ENCODE results near the gene HSP90AB1. TPM values are rescaled to one million over a fixed set of nuclear protein-coding genes. Genes with fewer than 3 reads are reported as not detected.
A peak's percentile ranks its signal among the peaks of the same experiment; 100 is the strongest.

Gene HSP90AB1
- total RNA-seq, 1 experiment from 2014 or later: 5,432 TPM

DNA sequence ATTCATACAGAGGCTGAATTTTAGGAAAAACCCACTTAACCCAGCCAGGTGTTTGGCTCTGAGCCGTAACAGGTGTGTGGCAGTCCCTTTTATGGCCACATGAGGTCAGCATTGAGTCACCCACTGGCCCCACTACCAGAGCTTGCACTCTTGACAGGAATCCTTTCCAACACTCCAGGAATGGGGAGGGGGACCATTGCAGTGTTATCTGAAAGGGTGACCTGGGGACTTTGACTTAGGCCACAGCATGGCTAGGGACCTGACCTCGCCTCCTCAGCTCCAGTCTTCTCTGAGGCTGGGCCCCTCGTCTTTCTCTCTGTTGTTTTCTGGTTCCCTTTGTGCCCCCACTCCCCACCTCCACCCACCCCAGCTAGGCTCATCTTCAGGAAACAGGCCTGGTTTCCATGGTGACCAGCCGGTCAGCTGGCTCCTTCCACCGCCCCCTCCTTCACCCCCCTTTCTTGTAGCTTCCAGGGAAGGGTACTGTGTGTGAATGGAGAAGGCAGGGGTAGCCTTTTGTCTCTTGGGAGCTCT is 21.3 kb downstream of the HSP90AB1 start:
- peaks cover 2% of the 10 kb centered on the region; the same call in 1 of the 2 replicates for H3K36me3 ChIP-seq
- H3K4me3 ChIP-seq: no peak overlapping the region
- peaks cover 42% of the 10 kb centered on the region for H3K27me3 ChIP-seq
- no peaks in the 10 kb centered on the region for H3K9me3 ChIP-seq
- DNase-seq: peak; percentile 62

GRCh38 chr6:44269178-44269920 is 22.4 kb downstream of the HSP90AB1 start:
- H3K36me3 ChIP-seq: no peaks in the 10 kb centered on the region
- DNase-seq: no peak
- no peaks in the 10 kb centered on the region for H3K9me3 ChIP-seq
- H3K27me3 ChIP-seq: peaks cover 42% of the 10 kb centered on the region
- no peak overlapping the region for H3K4me3 ChIP-seq

DNA sequence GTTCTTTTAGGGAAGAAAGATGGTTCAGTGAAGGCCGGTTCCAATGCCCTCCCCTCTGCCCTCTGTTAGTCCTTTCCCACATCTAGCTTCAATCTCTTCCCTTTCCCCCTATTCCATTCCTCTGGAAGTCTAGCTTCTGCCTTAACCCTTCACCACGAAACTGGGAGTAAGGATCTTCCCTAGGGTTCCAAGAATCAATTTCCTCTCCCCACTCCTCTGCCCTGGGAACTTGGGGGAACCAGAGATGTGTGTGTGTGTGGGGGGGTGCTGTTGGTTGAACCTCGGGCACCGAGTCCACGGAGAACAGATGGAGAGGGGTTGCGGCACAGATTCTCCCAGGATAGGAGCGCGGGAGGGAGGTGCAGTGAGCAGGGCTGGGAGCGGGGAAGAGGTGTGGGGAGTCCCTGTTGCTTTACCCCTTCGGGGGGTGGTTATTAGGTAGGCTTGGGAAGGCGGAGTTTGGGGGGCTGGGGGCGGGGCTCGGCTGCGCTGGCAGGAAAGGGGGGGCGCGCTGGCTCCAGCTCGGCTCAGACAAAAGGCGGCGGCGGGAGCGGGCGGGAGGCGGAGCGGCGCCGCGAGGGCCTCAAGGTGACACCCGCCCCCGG is 23.1 kb downstream of the HSP90AB1 start, which contains the start of gene TMEM151B:
Gene TMEM151B (plus strand): TSS at position 530 of the 605 bp plus-strand sequence. CDS start 293 bp downstream, outside the sequence.
- no peaks in the 10 kb centered on the region for H3K9me3 ChIP-seq
- no peak for DNase-seq
- H3K4me3 ChIP-seq: no peak within 1 kb of the TSS; the same call in 1 of the 2 replicates
- no peaks in the 10 kb centered on the region for H3K36me3 ChIP-seq
- H3K27me3 ChIP-seq: peaks cover 42% of the 10 kb centered on the region

DNA sequence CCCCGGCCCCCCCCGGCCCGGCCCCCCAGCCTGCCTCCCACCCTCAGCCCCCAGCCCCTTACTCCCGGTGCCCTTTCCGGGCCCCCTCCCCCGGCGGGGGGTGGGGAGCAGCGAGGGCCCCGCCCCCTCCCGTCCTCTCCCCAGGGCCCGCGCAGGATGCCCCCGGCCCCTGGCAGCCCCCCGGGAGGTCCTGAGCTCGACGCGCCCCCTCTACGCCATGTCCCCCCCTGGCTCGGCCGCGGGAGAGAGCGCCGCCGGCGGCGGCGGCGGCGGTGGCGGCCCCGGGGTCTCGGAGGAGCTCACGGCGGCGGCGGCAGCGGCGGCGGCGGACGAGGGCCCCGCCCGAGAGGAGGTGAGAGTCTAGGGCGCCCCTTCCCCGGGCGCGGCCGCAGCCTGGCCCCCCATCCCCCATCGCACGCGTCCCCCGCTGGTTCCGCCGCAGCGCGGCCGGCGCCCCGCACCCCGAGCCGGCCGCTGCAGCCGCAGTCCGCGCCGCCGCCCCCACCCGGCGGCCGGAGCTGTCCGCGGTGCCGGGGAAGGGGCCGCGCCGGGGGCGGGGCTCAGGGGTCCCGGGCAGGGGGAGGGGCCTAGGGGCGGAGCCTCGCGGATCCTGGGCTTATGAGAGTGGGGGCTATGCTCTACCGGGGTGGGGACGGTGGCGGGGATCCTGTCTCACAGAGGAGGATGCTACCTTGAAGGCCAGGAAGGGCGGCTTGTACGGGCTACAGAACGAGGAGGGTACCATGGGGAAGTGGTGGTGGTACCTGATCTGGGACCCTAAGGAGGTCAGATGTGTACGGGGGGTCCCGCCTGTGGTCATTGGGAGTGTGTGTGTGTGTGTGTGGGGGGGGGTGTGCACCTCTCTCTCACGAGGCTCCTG is 23.9 kb downstream of the HSP90AB1 start:
- Histone ChIP-seq H3K9me3 (no peaks in the 10 kb centered on the region), H3K4me3 (no peak overlapping the region; the same call in 1 of the 2 replicates), H3K27me3 (peaks cover 42% of the 10 kb centered on the region), H3K36me3 (no peaks in the 10 kb centered on the region)
- DNase-seq: no peak

DNA sequence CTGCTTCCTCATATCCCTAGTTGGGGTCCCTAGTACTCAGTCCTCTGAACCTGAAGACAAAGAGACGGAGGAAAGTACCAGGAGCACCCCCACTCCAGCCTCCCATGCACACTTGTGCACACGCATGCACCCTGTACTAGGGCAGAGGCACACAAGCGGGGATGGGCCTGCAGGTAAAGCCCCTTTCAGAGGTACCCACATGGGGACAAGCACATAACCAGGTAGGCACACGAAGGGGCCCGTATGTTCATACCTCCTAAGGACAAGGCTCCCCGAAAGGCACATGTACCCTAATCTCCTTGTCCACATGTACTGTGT is 24.5 kb downstream of the HSP90AB1 start:
- Histone ChIP-seq H3K9me3 (no peaks in the 10 kb centered on the region), H3K4me3 (no peak overlapping the region), H3K27me3 (peaks cover 42% of the 10 kb centered on the region), H3K36me3 (no peaks in the 10 kb centered on the region)
- DNase-seq: no peak

DNA sequence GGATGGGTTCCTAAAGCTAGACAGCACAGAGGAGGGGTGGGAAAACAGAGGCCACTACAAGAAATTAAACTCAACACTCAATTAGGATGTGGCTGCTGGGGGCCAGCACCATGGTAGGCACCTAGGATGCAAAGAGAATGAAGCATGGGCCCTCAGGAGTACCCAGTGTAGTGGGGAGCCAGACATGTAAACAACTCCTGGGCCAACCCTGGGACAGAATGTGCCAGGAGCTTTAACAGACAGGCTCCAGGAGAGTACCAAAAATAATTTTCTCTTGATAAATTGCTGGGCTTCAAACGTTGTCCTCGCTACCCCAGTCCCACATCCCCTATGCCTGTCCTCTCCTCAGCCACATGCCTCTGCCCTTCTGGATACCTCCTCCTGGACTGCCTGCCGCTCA is 25.0 kb downstream of the HSP90AB1 start:
- Histone ChIP-seq H3K4me3 (no peak overlapping the region), H3K36me3 (no peaks in the 10 kb centered on the region), H3K27me3 (peaks cover 38% of the 10 kb centered on the region), H3K9me3 (no peaks in the 10 kb centered on the region)
- DNase-seq: no peak

- H3K27me3 ChIP-seq: peaks cover 38% of the 10 kb centered on the region
- no peaks in the 10 kb centered on the region for H3K36me3 ChIP-seq
- no peak for DNase-seq
- no peaks in the 10 kb centered on the region for H3K9me3 ChIP-seq
- H3K4me3 ChIP-seq: no peak overlapping the region
Observed at GRCh38 chr6:44272529-44272928, 25.6 kb downstream of the HSP90AB1 start.

DNA sequence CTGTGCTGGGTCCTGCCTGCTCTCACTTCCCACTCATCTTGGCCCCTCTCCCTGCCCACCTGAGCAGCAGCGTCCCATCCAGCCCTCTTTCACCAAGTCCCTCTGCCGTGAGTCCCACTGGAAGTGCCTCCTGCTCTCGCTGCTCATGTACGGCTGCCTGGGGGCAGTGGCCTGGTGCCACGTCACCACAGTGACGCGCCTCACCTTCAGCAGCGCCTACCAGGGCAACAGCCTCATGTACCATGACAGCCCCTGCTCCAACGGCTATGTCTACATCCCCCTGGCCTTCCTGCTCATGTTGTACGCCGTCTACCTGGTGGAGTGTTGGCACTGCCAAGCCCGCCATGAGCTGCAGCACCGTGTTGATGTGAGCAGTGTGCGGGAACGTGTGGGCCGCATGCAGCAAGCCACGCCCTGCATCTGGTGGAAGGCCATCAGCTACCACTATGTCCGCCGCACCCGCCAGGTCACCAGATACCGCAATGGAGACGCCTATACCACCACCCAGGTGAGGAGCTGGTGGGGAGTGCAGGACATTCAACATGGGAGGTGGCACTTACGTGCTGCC is 26.2 kb downstream of the HSP90AB1 start:
- DNase-seq: no peak
- H3K27me3 ChIP-seq: peaks cover 38% of the 10 kb centered on the region
- no peaks in the 10 kb centered on the region for H3K36me3 ChIP-seq
- H3K4me3 ChIP-seq: no peak overlapping the region
- no peaks in the 10 kb centered on the region for H3K9me3 ChIP-seq

GRCh38 chr6:44273617-44274016 is 26.7 kb downstream of the HSP90AB1 start:
- H3K4me3 ChIP-seq: no peak overlapping the region
- H3K9me3 ChIP-seq: no peaks in the 10 kb centered on the region
- peaks cover 33% of the 10 kb centered on the region for H3K27me3 ChIP-seq
- DNase-seq: no peak
- H3K36me3 ChIP-seq: no peaks in the 10 kb centered on the region

- Histone ChIP-seq H3K27me3 (peaks cover 31% of the 10 kb centered on the region), H3K36me3 (no peaks in the 10 kb centered on the region), H3K9me3 (no peaks in the 10 kb centered on the region), H3K4me3 (no peak overlapping the region)
- no peak for DNase-seq
Observed at GRCh38 chr6:44275271-44275748, 28.4 kb downstream of the HSP90AB1 start.

GRCh38 chr6:44275749-44276648 is 29.1 kb downstream of the HSP90AB1 start:
- H3K4me3 ChIP-seq: no peak overlapping the region
- H3K27me3 ChIP-seq: peaks cover 37% of the 10 kb centered on the region
- no peak for DNase-seq
- H3K9me3 ChIP-seq: no peaks in the 10 kb centered on the region
- no peaks in the 10 kb centered on the region for H3K36me3 ChIP-seq

- no peak for DNase-seq
- Histone ChIP-seq H3K36me3 (no peaks in the 10 kb centered on the region), H3K4me3 (no peak overlapping the region), H3K27me3 (peaks cover 39% of the 10 kb centered on the region), H3K9me3 (no peaks in the 10 kb centered on the region)
Observed at GRCh38 chr6:44276667-44277640, 30.1 kb downstream of the HSP90AB1 start.

GRCh38 chr6:44277763-44278162 is 30.9 kb downstream of the HSP90AB1 start:
- no peak for DNase-seq
- Histone ChIP-seq H3K9me3 (no peaks in the 10 kb centered on the region), H3K36me3 (no peaks in the 10 kb centered on the region), H3K4me3 (no peak overlapping the region), H3K27me3 (peaks cover 38% of the 10 kb centered on the region)

DNA sequence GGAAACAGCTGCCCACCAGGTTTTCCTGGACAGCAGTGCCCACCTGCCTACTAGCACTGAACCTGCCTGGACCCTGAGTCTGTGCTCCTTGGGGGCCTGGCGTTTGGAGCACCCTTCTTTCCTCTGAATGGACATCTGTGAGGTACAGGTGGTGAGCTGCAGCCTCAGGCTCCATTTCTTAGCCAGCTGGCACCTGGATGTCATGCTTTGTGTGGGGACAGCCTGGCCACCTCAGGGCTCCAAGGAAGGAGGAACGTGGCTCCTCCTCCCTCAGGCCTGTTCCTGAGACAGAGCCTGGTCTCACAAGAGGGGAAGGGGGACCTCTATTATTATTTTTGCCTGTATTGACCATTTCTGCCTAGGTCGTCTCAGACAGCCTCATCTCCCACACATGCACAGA is 31.4 kb downstream of the HSP90AB1 start:
- Histone ChIP-seq H3K9me3 (no peaks in the 10 kb centered on the region), H3K36me3 (no peaks in the 10 kb centered on the region), H3K27me3 (peaks cover 42% of the 10 kb centered on the region), H3K4me3 (no peak overlapping the region)
- no peak for DNase-seq
